ENCODE measurements around the gene FBL.
"Not testable (repeated sequence)": the region's sequence is repeated elsewhere in the genome, so short reads cannot be mapped to it uniquely, and the experiment has no call there.

Gene FBL

DNA sequence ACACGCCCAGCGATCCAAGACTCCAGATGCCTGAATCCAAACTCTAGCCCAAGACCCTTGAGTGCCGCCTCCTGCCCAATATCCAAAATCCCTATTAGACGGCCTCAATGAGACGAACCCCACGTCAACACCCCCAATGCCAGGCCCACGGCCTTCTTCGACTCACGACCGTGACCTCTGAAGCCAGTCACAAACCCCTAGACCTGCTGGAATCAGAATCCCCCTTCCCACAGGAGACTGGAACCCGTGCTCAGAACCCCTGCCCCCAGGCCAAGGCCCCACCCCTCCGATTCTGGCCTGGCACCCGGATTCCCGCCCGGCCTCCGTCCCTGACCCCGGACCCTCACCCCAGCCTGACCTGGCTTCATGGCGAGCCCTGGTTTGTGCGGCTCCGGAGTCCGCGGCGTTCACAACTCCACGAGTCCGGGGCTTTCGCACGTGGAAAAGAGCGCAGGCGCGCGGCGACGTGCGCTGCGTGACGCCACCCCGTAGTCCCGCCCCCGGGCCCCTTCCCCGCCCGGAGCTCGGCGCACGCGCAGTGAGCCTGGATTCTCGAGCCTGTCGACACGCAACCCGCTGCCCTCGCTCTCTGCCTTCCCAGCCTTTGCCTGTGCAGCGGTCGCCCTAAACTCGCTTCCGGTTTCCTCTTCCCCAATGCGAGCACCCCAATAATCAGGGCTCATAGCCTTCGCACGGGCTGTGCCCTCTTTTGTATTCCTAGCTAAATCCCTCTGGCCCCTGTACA, at the start of gene FBL:
Gene FBL (minus strand): TSS at position 447 of the 745 bp plus-strand sequence. CDS start 79 bp downstream, at position 368.
- in situ Hi-C loops (cut with MboI; ENCODE audit: low pct_unique_long_range_greater_than_20kb, low sequenced_read_pairs) = no loop called here

DNA sequence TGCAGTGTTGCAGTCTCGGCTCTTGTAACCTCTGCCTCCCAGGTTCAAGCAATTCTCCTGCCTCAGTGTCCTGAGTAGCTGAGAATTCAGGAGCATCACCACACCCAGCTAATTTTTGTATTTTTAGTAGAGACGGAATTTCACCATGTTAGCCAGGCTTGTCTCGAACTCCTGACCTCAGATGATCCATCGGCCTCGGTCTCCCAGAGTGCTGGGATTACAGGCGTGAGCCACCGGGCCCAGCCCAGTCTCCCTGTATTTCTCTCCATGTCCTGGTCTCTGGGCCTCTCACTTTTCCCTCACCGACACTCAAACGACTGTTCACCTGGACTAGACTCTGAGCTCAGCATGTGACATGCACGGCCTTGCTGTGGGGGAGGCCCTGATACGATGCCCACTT, 48.9 kb upstream of the FBL start:
- in situ Hi-C loops (cut with MboI; ENCODE audit: low pct_unique_long_range_greater_than_20kb, low sequenced_read_pairs); DNase-seq: not testable (repeated sequence)

More for the DNA sequence above, at the start of gene FBL:
- peak; percentile 84 for DNase-seq

DNA sequence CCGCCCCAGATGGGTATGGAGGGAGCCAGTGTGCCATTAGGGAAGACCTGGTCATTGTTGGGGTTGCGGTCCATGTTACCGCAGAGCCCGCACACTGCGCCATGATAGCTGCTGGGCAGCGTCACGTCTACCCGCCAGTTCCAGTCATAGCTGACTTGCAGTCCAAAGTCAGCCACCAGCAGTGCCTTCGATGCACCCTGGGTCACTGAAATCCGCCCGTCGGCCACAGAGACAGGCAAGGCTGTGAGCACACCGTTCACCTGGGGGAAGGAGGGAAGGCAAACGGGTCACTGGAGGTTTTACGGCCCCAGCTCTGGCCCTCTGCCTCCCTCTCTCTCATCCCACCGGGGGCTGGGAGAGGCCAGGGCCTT, 48.0 kb upstream of the FBL start:
- in situ Hi-C loops (cut with MboI; ENCODE audit: low pct_unique_long_range_greater_than_20kb, low sequenced_read_pairs) = not testable (repeated sequence)

DNA sequence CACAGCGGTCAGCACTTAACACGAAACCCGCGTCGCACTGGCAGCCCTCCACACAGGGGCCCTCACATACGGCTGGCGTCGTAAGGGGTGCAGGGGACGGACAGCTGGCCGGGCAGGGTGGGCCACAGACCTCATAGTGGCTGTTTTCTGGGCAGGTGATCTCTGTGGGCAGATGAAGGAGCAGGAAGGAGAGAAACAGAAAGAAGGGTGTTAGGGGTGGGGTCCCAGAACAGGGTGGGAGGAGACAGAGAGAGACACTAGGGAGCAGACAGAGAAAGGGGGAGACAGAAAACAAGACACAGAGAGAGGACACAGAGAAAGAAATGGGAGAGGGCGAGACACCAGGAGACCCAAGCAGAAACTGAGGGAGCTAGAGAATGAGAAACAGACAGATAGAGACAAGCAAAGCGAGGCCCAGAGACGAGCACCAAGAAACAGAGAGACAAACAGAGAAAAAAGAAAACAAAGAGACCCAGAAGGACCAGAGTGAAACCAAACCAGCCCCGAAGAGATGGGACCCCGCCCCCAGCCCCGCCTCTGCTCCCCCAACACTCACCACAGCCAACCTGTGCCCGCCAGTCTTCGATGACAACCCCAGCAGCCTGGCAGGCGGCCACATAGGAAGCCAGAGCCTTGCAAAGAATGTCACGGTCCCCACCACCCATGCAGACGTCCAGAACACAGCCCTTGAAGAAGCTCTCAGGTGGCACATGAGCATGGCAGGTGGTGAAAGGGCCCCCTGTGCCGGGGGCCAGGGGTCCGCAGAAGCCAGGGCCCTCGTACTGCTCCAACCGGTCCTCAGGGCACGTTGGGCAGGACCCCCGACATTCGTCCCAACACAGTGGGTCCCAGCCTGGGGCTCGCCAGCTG, 47.4 kb upstream of the FBL start:
- DNase-seq; in situ Hi-C loops (cut with MboI; ENCODE audit: low pct_unique_long_range_greater_than_20kb, low sequenced_read_pairs): not testable (repeated sequence)

More for the DNA sequence above, 48.0 kb upstream of the FBL start:
- DNase-seq = not testable (repeated sequence)

DNA sequence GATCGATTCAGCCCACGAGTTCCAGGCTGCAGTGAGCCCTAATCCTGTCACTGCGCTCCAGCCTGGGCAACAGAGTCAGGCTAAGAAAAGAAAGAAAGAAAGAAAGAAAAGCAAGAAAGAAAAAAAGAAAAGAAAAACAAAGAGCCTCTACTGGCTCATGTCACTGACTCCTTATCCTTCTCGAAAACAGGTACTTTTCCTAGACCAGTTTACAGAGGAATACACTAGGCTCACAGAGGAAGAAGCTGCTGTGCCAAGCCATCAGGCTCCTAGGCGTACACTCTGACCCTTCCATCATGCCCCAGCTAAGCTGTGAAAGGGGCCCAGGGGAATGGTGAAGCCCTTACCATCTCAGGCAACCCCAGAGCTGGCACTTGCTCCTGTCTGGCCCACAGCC, 46.3 kb upstream of the FBL start:
- DNase-seq; in situ Hi-C loops (cut with MboI; ENCODE audit: low pct_unique_long_range_greater_than_20kb, low sequenced_read_pairs): not testable (repeated sequence)

DNA sequence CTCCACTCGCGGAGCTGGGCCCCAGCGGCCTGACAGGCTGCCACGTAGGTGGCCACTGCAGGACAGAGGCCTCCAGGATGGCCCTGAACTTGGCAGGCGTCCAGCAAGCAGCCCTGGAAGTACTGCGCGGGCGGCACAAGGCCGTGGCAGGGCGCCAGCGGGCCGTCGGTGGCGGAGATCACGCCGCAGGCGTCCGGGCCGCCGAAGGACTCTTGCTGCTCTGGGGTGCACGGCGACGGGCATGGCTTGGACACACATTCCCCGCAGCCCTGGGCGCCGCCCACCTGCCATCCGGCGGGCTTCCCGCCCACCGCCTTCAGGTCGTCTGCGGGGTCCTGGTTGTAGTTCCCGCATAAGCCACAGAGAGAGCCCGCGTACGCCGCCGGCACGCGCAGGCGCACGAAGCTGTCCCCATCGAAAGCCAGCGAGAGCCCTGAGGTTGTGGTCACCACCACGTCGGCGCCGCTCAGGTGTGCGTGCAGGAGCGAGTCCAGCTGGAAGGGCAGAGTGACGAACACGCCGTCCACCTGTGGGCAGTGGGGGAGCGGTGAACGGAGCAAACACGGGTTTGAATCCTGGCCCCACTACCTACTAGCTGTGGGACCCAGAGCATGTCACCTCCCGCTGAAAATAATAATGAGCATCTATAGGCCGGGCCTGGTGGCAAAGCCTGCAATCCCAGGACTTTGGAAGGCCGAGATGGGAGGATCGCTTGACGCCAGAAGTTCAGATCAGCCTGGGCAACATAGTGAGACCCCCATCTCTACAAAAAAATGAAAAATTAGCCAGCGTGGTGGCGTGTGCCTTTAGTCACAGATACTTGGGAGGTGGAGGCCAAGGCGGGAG, 45.7 kb upstream of the FBL start:
- DNase-seq; in situ Hi-C loops (cut with MboI; ENCODE audit: low pct_unique_long_range_greater_than_20kb, low sequenced_read_pairs): not testable (repeated sequence)

DNA sequence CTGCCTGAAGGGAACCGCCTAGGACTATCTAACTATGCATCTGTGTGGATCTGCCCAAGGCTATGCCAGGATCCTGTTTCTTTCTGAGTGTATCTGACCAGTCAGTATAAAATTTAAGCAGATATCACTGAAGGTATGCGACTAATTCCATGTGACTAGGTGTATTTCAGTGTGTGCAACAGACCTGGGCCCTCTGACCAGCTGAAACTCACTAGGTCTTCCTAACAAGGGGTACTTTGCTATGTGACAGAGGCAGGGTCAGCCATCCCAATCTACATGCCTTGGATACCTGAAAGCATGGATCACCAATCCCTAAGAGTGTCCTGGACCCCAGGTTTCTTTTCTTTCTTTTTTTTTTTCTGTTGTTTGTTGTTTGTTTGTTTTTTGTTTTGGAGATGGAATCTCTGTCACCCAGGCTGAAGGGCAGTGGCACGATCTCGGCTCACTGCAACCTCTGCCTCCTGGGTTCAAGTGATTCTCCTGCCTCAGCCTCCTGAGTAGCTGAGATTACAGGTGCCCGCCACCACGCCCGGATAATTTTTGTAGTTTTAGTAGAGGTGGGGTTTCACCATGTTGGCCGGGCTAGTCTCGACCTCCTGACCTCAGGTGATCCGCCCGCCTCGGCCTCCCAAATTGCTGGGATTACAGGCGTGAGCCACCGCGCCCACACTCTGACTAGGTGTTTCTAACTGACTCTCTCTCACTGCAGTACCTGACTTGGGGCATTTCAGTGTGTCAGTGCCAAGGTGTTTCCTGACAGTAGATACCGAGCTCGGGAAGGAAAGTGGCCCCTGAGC, 44.8 kb upstream of the FBL start:
- in situ Hi-C loops (cut with MboI; ENCODE audit: low pct_unique_long_range_greater_than_20kb, low sequenced_read_pairs) = no loop called here
- DNase-seq = no peak

DNA sequence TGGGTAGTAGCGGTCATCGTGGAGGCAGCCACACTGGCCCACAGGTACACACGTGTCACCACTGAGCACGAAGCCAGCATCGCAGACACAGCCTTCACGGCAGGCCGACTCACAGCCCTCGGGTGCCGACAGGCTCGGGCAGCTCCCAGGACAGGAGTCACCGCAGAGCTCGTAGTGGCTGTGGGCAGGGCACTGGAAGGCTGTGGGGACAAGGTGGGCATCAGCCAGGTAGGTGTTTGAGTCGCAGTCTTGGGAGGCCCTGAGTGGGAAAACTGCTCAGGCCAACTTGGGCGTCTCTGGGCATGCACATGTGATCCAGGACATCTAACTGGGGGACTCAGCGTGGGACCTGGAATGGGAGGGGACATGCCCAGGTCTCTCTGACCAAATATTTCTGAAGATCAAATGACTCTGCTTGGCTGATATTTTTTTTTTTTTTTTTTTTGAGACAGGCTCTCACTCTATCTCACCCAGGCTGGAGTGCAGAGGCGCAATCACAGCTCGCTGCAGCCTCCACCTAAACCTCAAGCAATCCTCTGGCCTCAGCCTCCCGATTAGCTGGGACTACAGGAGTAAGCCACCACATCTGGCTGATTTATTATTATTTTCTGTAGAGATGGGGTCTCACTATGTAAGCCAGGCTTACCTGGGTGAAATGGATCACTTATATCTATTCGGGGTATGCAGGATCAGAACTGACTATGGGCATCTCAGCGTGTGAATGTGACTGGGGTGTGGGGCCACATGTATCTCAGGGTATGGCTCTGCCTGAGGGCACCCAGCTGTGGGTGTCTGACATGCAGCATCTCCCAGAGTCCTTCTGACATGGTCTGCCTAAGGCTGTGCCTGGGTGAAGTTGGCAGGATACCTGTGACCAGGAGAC, 43.9 kb upstream of the FBL start:
- DNase-seq; in situ Hi-C loops (cut with MboI; ENCODE audit: low pct_unique_long_range_greater_than_20kb, low sequenced_read_pairs): not testable (repeated sequence)

DNA sequence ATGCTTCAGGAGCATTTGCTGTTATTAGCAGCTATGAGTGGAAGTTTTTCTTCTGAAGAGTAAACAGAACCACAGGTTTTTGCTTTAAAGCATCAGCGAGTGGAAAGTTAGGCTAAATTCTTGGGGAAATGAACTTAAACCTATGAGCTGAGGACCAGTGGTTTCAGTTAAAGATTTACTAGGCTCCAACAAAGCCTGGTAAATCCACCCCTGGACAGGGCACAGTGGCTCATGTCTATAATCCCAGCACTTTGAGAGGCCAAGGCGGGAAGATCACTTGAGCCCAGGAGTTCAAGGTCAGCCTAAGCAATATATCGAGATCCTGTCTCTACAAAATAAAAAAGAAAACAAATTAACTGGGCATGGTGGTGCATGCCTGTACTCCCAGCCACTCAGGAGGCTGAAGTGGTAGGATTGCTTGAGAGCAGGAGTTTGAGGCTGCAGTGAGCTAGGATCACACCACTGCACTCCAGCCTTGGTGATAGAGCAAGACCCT, 41.3 kb upstream of the FBL start:
- in situ Hi-C loops (cut with MboI; ENCODE audit: low pct_unique_long_range_greater_than_20kb, low sequenced_read_pairs); DNase-seq: not testable (repeated sequence)

DNA sequence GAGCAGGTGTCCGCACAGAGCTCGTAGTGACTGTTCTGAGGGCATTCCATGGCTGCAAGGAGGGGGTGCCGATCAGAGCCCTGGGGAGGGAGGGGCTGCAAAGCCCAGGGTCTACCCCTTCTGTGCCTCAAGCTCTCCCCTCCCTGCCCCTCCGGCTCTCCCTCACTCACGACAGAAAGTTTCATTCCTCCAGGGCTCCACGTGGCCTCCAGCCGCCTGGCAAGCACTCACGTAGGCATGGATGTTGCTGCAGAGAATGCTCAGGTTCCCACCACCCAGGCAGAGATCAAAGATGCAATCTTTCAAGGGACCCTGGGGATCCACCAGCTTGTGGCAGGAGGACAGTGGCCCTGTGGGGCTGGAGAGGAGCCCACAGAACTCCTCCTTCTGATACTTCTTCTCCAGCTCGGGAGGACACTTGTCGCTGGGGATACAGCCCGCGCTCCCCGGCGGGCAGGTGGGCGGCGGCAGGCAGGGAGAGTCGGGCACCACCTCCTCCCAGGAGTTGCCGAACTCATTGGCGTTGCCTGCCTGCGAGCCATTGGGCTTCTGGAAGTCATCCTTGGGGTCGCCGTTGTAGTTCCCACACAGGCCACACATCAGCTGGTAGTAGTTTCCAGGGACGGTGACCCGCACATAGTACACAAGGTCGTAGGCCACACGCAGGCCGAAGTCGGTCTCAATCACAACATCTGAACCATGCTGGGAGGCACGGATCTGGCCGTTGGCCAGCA, 39.8 kb upstream of the FBL start:
- DNase-seq; in situ Hi-C loops (cut with MboI; ENCODE audit: low pct_unique_long_range_greater_than_20kb, low sequenced_read_pairs): not testable (repeated sequence)

DNA sequence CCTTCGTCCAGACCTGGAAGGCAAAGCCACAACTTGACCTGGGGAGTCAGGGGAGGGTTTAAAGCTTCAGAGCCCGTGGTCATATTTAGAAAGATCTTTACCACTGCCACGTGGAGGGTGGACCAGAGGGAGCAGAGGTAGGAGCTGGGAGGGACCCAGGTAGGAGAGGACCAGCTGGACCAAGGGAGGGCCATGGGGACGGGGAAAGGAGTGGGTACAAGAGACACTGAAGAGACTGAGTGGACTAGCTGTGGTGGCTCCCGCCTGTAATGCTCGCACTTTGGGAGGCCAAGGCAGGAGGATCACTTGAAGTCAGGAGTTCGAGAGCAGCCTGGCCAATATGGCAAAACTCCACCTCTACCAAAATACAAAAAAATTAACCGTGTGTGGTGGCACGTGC, 38.5 kb upstream of the FBL start:
- DNase-seq; in situ Hi-C loops (cut with MboI; ENCODE audit: low pct_unique_long_range_greater_than_20kb, low sequenced_read_pairs): not testable (repeated sequence)

DNA sequence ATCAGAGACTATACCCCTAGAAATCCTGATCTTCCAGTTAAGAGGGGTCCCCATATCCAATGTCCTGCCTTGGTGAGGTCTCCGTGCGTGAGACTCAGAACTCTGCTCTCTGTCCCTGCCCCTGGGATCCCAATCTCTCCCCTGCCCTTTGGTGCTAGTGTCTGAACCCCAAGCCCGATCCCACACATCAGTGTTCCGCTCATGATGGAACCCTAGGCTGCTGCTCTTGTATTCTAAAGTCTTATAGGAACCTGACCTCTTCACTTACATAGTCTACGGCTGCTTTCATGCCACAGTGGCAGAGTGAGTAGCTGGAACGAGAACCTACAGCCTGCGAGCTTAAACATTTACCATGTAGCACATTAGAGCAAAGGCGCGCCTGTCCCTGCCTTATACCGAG, 36.5 kb upstream of the FBL start:
- in situ Hi-C loops (cut with MboI; ENCODE audit: low pct_unique_long_range_greater_than_20kb, low sequenced_read_pairs); DNase-seq: not testable (repeated sequence)

DNA sequence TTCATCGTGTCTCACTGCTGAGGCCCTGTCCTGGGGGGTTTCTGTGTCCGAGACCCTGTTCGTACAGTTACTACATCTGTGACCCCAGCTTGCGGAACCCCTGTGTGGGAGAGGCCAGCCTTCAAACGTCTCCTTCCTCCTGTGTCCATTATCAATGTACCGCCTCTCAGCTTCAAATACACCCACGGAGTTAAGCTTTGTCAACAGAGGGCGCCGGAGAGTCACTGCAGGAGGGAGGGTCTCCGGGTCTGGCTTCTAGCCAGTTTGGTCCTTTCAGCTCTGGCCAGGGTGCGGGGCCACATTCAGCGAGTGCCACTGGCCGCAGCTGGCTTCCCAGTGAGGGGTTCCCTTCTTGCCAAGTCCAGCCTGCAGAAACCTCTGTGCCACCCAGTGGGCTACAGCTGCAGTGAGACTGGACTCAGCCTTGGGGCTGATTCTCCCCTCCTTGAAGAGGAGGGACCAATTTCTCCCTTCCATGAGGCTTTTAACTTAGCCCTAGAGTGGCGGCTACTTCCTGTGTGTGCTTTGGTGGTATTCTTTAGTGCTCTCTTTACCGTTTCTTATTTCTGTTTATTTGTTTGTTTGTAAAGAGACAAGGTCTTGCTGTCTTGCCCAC, 35.4 kb upstream of the FBL start:
- in situ Hi-C loops (cut with MboI; ENCODE audit: low pct_unique_long_range_greater_than_20kb, low sequenced_read_pairs) = not testable (repeated sequence)
- peak; percentile 73 for DNase-seq

DNA sequence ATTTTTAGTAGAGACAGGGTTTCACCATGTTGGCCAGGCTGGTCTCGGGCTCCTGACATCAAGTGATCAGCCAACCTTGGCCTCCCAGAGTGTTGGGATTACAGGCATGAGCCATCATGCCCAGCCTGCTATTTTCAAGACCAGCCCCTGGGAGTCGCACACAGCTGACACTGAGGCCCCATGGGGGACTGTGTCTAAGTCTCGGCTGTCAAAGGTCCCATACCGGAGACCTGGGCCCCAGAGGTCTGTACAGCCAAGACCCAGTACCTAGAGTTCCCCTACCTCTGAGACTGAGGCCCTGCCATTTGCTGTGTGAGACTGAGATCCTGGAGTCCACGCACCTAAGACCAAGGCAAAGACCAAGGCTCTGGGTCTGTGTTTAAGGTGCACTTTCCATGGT, 34.1 kb upstream of the FBL start:
- in situ Hi-C loops (cut with MboI; ENCODE audit: low pct_unique_long_range_greater_than_20kb, low sequenced_read_pairs); DNase-seq: not testable (repeated sequence)

DNA sequence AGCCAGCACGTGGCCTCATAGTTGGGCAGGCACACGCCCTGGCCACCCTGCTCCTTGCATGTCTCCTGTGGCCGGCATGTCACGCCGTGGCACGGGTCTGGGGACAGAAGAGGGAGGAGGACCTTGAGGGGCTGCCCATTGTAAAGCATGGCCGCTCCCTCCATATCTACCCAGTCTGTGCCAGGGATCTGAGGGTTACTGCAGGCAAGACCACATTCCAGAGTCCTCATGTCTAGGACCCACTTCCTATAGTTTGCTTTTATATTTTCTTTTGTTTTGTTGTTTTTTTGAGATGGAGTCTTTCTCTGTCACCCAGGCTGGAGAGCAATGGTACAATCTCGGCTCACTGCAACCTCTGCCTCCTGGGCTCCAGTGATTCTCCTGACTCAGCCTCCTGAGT, 33.6 kb upstream of the FBL start:
- in situ Hi-C loops (cut with MboI; ENCODE audit: low pct_unique_long_range_greater_than_20kb, low sequenced_read_pairs) = not testable (repeated sequence)

DNA sequence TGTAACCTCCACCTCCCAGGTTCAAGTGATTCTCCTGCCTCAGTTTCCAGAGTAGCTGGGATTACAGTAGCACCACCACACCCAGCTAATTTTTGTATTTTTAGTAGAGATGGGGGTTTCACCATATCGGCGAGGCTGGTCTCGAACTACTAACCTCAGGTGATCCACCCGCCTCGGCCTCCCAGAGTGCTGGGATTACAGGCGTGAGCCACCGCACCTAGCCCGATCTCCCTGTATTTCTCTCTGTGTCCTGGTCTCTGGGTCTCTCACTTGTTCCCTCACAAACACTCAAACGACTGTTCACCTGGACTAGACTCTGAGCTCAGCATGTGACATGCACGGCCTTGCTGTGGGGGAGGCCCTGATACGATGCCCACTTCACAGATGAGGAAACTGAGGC, 32.7 kb upstream of the FBL start:
- DNase-seq; in situ Hi-C loops (cut with MboI; ENCODE audit: low pct_unique_long_range_greater_than_20kb, low sequenced_read_pairs): not testable (repeated sequence)

More for the DNA sequence above, 33.6 kb upstream of the FBL start:
- DNase-seq = not testable (repeated sequence)
